Occipital lobe (tissue), 2 donors: ENCODE results near the gene RASGEF1B. TPM values are rescaled to one million over a fixed set of nuclear protein-coding genes. Genes with fewer than 3 reads are reported as not detected.

Experiments used
- DNase-seq: peaks from one replicate; lab custom pipeline; 2025; lab: John Stamatoyannopoulos, UW
- total RNA-seq: library from RNA; depleted of rRNA; stranded (reverse); fragments of >200 nt; gene quantifications from one replicate; pipeline ENCODE4 v1.2.3, GENCODE V29; 2014

The RASGEF1B gene
- total RNA-seq, 1 donor from 2014 or later: 63.2 TPM

DNA sequence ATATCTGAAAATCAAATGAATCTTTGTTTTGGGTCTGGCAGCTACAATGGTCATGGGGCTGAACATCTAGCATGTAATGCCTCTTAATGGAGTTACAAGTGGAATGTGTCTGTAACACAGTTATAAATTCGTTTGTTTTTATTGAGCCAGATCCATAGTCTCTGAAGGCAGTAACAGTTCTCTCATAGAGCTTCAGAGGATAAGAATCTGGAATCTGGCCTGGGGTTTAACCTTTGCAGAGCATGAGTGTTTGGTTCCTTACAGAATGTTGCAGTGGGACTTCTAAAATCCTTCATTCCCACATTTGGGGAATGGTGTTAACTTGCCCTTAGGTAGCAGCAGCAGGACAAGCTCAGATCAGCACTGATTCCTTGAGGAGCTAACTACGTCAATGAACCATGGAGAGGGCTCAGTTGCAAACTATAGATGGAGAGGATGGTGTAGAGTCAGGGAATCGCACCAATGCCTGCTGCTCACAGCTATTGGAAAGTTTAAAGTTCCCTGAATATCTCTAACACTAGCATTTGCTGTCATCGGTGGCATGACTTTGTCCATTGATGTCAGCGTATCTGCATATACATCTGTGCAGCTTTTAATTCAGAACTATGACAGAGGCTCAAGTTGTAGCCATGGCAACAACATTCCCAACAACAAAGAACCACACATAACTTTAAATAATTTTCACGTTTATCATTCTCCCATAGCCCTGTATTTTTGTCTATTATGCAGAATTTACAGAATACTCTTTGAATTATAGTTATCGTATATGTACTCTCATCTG, 72.2 kb downstream of the RASGEF1B start:
- DNase-seq: no peak

DNA sequence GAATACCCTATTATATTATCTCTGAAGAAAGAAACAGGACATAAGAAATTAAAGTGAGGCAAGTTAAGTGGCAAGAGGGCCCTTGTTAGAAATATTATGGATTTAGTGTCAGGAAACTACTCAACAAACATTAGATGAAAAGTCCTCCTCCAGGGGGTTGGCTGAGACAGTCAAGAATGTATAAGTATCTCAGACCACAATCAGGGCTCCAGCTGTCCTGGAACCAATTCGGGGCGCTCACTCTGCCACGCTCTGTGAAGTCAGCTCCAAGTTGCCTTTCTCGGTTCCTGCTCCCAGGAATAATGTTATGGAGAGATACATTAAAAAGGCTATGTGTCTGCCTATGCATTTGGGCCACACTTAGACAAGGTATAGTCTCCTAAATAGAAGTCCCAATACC, 73.3 kb downstream of the RASGEF1B start:
- DNase-seq: no peak

DNA sequence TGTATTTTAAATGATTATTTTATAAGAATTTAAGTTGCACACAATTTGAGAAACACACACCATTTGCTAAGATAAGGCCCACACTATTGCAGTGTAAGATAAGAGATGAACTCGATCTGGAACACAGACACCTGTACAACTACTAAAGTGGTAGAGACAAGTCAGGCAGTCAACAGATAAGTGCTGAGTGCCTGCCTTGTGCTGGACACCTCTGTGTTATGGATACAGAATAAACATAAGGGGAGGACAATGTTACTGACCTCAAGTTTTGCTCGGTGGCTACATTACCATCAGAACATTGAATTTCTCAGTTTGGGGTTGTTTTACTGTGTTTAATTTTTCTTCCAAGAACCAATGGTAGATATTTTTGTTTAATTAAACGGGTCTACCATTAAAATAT, 74.1 kb downstream of the RASGEF1B start:
- DNase-seq: no peak

DNA sequence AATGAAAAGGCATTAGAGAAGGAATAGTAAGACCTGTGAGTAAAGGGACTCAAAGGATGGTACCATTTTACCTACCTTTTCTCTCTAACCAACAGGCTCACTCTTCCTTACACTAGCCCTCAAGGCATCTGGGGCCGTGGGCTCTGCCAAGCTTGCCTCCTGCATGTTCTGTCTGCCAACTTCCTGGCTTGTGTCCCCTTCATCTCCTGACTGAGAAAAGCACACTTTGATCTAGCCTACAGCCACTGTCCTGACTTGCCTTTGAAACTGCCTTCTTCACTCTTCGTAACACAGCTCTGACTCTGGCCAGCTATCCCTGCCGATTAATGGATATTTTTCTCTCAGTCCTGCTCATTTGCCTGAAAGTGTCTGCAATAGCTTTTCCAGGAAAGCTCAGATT, 76.5 kb downstream of the RASGEF1B start:
- no peak for DNase-seq

DNA sequence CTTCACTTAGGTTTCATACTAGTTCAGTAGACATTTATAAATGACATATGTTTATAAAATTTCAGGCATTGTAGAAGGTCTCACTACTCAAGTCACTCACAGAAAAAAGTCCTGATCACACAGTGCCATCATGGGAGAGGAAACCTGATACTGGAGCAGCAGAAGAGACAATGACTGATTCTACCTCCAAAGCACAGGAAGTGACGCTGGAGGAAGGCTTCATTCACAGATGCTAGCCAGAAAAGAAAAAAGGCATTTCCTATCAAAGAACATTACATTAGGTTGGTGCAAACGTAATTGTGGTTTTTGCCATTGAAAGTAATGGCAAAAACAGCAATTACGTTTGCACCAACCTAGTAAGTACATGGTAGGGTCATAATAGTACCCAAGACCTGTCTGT, 79.5 kb downstream of the RASGEF1B start:
- no peak for DNase-seq

DNA sequence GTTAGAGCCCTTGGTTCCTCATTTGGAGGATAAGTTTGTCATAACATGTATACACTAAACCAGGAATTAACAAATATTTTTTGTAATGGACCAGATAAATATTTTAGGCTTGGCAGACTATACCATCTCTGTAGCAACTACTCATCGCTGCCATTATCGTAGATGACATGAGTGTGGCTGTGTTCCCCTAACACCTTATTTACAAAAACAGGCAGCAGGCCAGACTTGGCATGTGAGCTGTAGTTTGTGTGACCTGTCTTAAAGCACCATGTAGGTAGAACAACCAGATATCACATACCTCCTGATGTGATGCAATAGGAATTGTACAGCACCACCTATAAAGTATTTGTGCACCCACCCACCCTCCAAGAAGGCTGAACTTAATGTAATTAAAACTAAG, 82.0 kb downstream of the RASGEF1B start:
- no peak for DNase-seq

DNA sequence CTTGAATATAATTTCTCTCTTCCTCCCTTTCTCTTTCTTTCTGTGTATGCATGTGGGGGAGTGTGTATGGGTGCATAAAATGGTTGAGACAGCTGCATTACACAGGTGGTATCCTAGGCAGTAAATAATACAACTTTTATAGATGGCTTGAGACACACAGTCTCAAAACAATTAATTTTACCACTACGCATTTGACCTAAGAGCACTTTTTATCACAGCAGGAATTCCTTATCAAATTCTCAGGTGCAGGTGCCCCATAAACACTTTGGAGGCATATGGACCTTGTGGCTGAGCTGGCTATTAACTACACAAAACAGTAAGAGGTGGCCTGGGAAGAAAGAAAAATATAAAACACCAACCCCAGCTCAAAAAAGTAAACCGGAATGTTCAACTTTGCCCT, 91.3 kb downstream of the RASGEF1B start:
- no peak for DNase-seq

DNA sequence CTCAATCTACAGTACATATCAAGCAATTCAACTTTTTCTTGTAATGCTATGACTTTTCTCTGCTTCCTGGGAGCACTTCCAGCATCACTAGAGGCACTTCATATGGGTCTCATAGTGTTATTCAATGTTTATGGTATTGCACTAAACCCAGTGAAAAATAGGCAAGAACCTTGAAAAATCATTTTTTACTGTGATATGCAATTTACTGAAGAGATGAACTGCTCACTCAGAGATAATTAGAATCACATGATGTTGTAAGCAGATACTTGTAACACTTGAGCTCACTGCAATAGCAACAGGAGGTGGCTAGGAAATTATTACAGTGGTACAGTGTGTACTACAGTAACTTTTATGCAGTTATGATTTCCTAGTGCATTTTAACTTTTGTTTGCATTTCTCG, 93.3 kb downstream of the RASGEF1B start:
- DNase-seq: no peak

DNA sequence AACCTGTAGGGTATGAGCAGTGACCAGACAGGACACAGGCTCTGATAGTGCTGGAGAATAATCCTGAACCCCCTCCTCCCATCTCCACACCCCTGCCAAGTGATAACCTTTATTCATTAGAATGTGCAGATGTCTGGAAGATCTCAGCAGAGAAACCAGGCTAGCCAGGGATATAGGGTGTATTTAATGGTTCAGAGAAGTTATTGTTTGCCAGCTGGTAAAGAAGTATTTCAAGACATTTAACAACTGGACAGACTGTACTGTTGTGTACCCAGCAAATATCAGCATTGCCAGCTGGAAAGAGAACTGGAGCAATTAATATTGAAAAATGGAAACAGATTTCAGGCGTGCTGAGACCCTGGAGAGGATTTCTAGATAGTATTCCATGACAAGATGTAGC, 94.5 kb downstream of the RASGEF1B start:
- DNase-seq: no peak

DNA sequence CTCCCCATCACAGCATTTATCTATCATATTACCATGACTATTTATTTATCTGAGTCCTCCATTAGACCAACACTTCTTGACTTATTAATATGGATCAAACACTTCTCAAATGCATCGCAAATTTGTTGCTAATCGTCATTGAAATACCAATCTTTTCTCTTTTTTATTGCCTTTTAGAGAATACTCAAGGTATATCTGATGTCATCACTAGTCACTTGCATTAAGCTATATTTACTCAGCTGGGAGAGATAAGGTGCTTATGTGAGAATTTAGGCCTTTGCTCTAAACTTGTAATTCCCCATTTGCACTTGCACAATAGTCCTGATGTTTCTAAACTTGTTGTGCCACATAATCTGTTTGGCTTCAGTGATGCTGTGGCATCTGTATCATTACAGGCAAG, 95.0 kb downstream of the RASGEF1B start:
- DNase-seq: no peak
